GM19025 (cell line): Measurements from ENCODE around the gene ADARB2.

Source experiments
- ATAC-seq: cut with Tn5 transposase; IDR thresholded peaks from one replicate; pipeline ENCODE4 v1.9.1; 2021; ENCODE audit warnings: mild to moderate bottlenecking, low read depth, moderate library complexity; ENCODE audit not compliant: unreplicated experiment

ADARB2 gene

GRCh38 chr10:1687190-1687589 lies 50.1 kb downstream of the ADARB2 start:
- no peak for ATAC-seq

GRCh38 chr10:1686491-1686749 lies 50.9 kb downstream of the ADARB2 start:
- ATAC-seq, result no peak

GRCh38 chr10:1685699-1686490 lies 51.4 kb downstream of the ADARB2 start:
- no peak for ATAC-seq

- ATAC-seq, result no peak
Measured at GRCh38 chr10:1684991-1685390, 52.3 kb downstream of the ADARB2 start.

GRCh38 chr10:1683649-1684048 lies 53.7 kb downstream of the ADARB2 start:
- no peak for ATAC-seq

- ATAC-seq, result no peak
Measured at GRCh38 chr10:1679821-1680650, 57.3 kb downstream of the ADARB2 start.

- no peak for ATAC-seq
Measured at GRCh38 chr10:1678084-1678483, 59.2 kb downstream of the ADARB2 start.

- ATAC-seq, result no peak
Measured at GRCh38 chr10:1677307-1677939, 59.9 kb downstream of the ADARB2 start.

- ATAC-seq, result peak; percentile 76
Measured at GRCh38 chr10:1674501-1674900, 62.8 kb downstream of the ADARB2 start.

GRCh38 chr10:1673568-1674345 lies 63.6 kb downstream of the ADARB2 start:
- ATAC-seq, result no peak

GRCh38 chr10:1672001-1672781 lies 65.1 kb downstream of the ADARB2 start:
- ATAC-seq, result no peak

- ATAC-seq, result no peak
Measured at GRCh38 chr10:1671366-1672000, 65.8 kb downstream of the ADARB2 start.

- no peak for ATAC-seq
Measured at GRCh38 chr10:1670541-1671365, 66.6 kb downstream of the ADARB2 start.

GRCh38 chr10:1669433-1669832 lies 67.9 kb downstream of the ADARB2 start:
- ATAC-seq, result no peak

GRCh38 chr10:1668399-1668798 lies 68.9 kb downstream of the ADARB2 start:
- no peak for ATAC-seq

- ATAC-seq, result no peak
Measured at GRCh38 chr10:1667392-1667791, 69.9 kb downstream of the ADARB2 start.

- ATAC-seq, result no peak
Measured at GRCh38 chr10:1666147-1666546, 71.2 kb downstream of the ADARB2 start.

GRCh38 chr10:1665681-1666080 lies 71.6 kb downstream of the ADARB2 start:
- ATAC-seq, result no peak
